ENCODE measurements around the gene BID. TPM values are rescaled to one million over a fixed set of nuclear protein-coding genes. Genes with fewer than 3 reads are reported as not detected.

Gene BID
- total and polyA plus RNA-seq, 2 donors from 2014 or later, result 10.6 to 12.5 TPM

- TF ChIP-seq CTCF (IDR thresholded peaks at IDR 0.05; ENCODE audit: borderline replicate concordance, extremely low read depth, insufficient read depth), result no peak
- intact Hi-C loops (cut with DNase I), result no loop called here
- H3K9ac ChIP-seq (ENCODE audit: low read length in 3 of 3), result no peak overlapping the region
- FAIRE-seq (no peak), DNase-seq (no peak)
- H3K9me3 ChIP-seq (ENCODE audit: control insufficient read depth in 2 of 3, insufficient read depth in 1 of 3, low read length in 3 of 3), result no peaks in the 10 kb centered on the region
- no peaks in the 10 kb centered on the region for H3K27me3 ChIP-seq (ENCODE audit: control insufficient read depth, insufficient read depth, low read length)
- peaks cover 0 to 14% (median 4%) of the 10 kb centered on the region in 3 donors for H3K4me1 ChIP-seq (ENCODE audit: control insufficient read depth in 2 of 3, insufficient read depth in 2 of 3, low read depth in 1 of 3, low read length in 3 of 3)
- H3K36me3 ChIP-seq (ENCODE audit: control insufficient read depth in 2 of 3, insufficient read depth in 3 of 3, low read length in 3 of 3), result peaks cover 0 to 3% (median 2%) of the 10 kb centered on the region in 3 donors
- H3K4me3 ChIP-seq (ENCODE audit: low read length in 3 of 3), result no peak overlapping the region
- H3K27ac ChIP-seq (ENCODE audit: low read depth in 2 of 2, low read length in 2 of 2), result no peak overlapping the region
Observed at GRCh38 chr22:17797721-17798559, 23.7 kb upstream of the BID start.

- Histone ChIP-seq H3K9me3 (ENCODE audit: control insufficient read depth in 2 of 3, insufficient read depth in 1 of 3, low read length in 3 of 3) (no peaks in the 10 kb centered on the region), H3K27me3 (ENCODE audit: control insufficient read depth, insufficient read depth, low read length) (no peaks in the 10 kb centered on the region), H3K4me1 (ENCODE audit: control insufficient read depth in 2 of 3, insufficient read depth in 2 of 3, low read depth in 1 of 3, low read length in 3 of 3) (peaks cover 0 to 11% (median 4%) of the 10 kb centered on the region in 3 donors), H3K4me3 (ENCODE audit: low read length in 3 of 3) (no peak overlapping the region), H3K36me3 (ENCODE audit: control insufficient read depth in 2 of 3, insufficient read depth in 3 of 3, low read length in 3 of 3) (peaks cover 0 to 3% (median 3%) of the 10 kb centered on the region in 3 donors), H3K9ac (ENCODE audit: low read length in 3 of 3) (no peak overlapping the region), H3K27ac (ENCODE audit: low read depth in 2 of 2, low read length in 2 of 2) (no peak overlapping the region)
- FAIRE-seq (no peak), DNase-seq (no peak)
- TF ChIP-seq CTCF (IDR thresholded peaks at IDR 0.05; ENCODE audit: borderline replicate concordance, extremely low read depth, insufficient read depth), result no peak
- intact Hi-C loops (cut with DNase I), result no loop called here
Observed at GRCh38 chr22:17796695-17797094, 22.4 kb upstream of the BID start.

- no peaks in the 10 kb centered on the region for H3K9me3 ChIP-seq (ENCODE audit: control insufficient read depth in 2 of 3, insufficient read depth in 1 of 3, low read length in 3 of 3)
- peak overlapping the region in 1 of 2 donors; percentile 9 for H3K27ac ChIP-seq (ENCODE audit: low read depth in 2 of 2, low read length in 2 of 2)
- TF ChIP-seq CTCF (IDR thresholded peaks at IDR 0.05; ENCODE audit: borderline replicate concordance, extremely low read depth, insufficient read depth), result no peak
- H3K4me1 ChIP-seq (ENCODE audit: control insufficient read depth in 2 of 3, insufficient read depth in 2 of 3, low read depth in 1 of 3, low read length in 3 of 3), result peaks cover 0 to 11% (median 4%) of the 10 kb centered on the region in 3 donors
- no peak for DNase-seq
- intact Hi-C loops (cut with DNase I), result no loop called here
- H3K9ac ChIP-seq (ENCODE audit: low read length in 3 of 3), result no peak overlapping the region
- H3K27me3 ChIP-seq (ENCODE audit: control insufficient read depth, insufficient read depth, low read length), result no peaks in the 10 kb centered on the region
- peaks cover 0 to 3% (median 3%) of the 10 kb centered on the region in 3 donors for H3K36me3 ChIP-seq (ENCODE audit: control insufficient read depth in 2 of 3, insufficient read depth in 3 of 3, low read length in 3 of 3)
- no peak for FAIRE-seq
- H3K4me3 ChIP-seq (ENCODE audit: low read length in 3 of 3), result no peak overlapping the region
Observed at GRCh38 chr22:17795661-17796548, 21.6 kb upstream of the BID start.
